Esophagus squamous epithelium (tissue), 4 donors: Measurements from ENCODE around the gene CMPK1.

ENCODE experiments used
- CTCF ChIP-seq, 6 experiments: fragments of 450-650 bp in 4 of 6; fragments of 200-600 bp in 2 of 6; sonication (generic) in 2 of 6; IDR thresholded peaks; one replicate each; pipeline ENCODE4 v1.5.1; 2016 to 2019; ENCODE audit warnings: antibody characterized with exemption in 6 of 6, mild to moderate bottlenecking in 4 of 6, moderate library complexity in 4 of 6
- POLR2A ChIP-seq, 4 donors: fragments of 450-650 bp; IDR thresholded peaks; one replicate each; pipeline ENCODE4 v1.6.1; 2017; ENCODE audit warnings: antibody characterized with exemption in 4 of 4, mild to moderate bottlenecking in 4 of 4, moderate library complexity in 3 of 4

GRCh38 chr1:47403321-47403910, 69.8 kb downstream of the CMPK1 start:
- TF ChIP-seq CTCF (IDR thresholded peaks at IDR 0.05) (no peak), POLR2A (IDR thresholded peaks at IDR 0.05) (no peak)
